Effector memory CD4-positive, alpha-beta T cell (primary cell): Measurements from ENCODE around the gene DCLK1.
"Not testable (repeated sequence)": the region's sequence is repeated elsewhere in the genome, so short reads cannot be mapped to it uniquely, and the experiment has no call there.

Source experiments
- DNase-seq, 3 donors: peaks; one replicate each; pipeline ENCODE4 v3.0.0-alpha.2; 2020
- H3K27ac ChIP-seq: 2 replicates; pipeline ENCODE4 v1.7.0; 2013; ENCODE audit warnings: mild to moderate bottlenecking, low read length, moderate library complexity; ENCODE audit not compliant: insufficient read depth, poor library complexity, severe bottlenecking
- H3K27me3 ChIP-seq: replicated peaks from 2 replicates; pipeline ENCODE4 v1.7.0; 2013; ENCODE audit warnings: mild to moderate bottlenecking, low read length; ENCODE audit not compliant: insufficient read depth, control insufficient read depth, poor library complexity, severe bottlenecking
- H3K36me3 ChIP-seq: 2 replicates; pipeline ENCODE4 v1.7.0; 2013; ENCODE audit warnings: mild to moderate bottlenecking, low read length, moderate library complexity; ENCODE audit not compliant: control insufficient read depth, insufficient read depth
- H3K4me1 ChIP-seq: 2 replicates; pipeline ENCODE4 v1.7.0; 2013; ENCODE audit warnings: low read length, mild to moderate bottlenecking; ENCODE audit not compliant: control insufficient read depth, insufficient read depth, poor library complexity, severe bottlenecking
- H3K4me3 ChIP-seq: 2 replicates; pipeline ENCODE4 v1.7.0; 2013; ENCODE audit warnings: low read length, low read depth, mild to moderate bottlenecking; ENCODE audit not compliant: insufficient read depth, poor library complexity, severe bottlenecking
- H3K9me3 ChIP-seq: 2 replicates; pipeline ENCODE4 v1.7.0; 2013; ENCODE audit warnings: mild to moderate bottlenecking, low read length, moderate library complexity; ENCODE audit not compliant: control insufficient read depth

The DCLK1 gene

DNA sequence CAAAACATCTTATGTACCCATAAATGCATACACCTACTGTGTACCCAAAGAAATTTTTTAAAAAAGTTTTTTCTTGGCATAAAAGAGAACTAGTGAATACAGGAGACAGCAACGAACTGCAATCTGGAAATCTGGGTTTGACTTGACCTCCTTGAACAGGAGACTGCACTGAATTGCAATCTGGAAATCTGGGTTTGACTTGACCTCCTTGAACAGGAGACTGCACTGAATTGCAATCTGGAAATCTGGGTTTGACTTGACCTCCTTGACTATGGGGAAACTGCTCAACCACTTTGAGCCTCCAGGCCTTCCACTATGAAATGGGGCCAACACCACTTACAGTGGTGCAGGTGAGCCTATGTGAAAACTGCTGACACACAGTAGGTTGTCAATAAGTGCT lies 147.5 kb downstream of the DCLK1 start:
- DNase-seq, H3K4me3 ChIP-seq, H3K4me1 ChIP-seq: not testable (repeated sequence)

DNA sequence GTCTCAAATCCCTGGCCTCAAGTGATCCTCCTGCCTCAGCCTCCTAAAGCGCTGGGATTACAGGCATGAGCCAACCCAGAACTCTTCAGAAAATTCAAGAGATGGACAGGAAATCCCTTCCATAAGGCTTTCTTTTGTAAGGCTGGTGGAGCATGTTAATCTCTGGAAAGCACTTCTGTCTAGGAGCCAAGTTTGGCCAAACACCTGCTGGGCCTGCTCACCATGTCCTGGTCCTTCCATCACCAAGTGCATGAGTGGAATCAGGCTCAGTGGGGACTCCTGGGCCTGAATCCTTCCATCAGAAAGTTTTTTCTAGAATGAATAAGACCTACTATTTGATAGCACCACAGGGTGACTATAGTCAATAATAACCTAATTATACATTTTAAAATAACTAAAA lies 148.0 kb downstream of the DCLK1 start:
- no peak for DNase-seq
- H3K4me1 ChIP-seq, result no peaks in the 10 kb centered on the region
- no peaks in the 10 kb centered on the region for H3K36me3 ChIP-seq
- H3K4me3 ChIP-seq, result no peak overlapping the region
- H3K27ac ChIP-seq, result no peak overlapping the region
- H3K9me3 ChIP-seq, result no peaks in the 10 kb centered on the region
- H3K27me3 ChIP-seq, result no peaks in the 10 kb centered on the region

More for the DNA sequence above, 147.5 kb downstream of the DCLK1 start:
- H3K27me3 ChIP-seq, H3K36me3 ChIP-seq, H3K27ac ChIP-seq, H3K9me3 ChIP-seq: not testable (repeated sequence)

- Histone ChIP-seq H3K27ac (no peak overlapping the region), H3K4me3 (no peak overlapping the region), H3K9me3 (no peaks in the 10 kb centered on the region), H3K27me3 (no peaks in the 10 kb centered on the region), H3K36me3 (no peaks in the 10 kb centered on the region), H3K4me1 (no peaks in the 10 kb centered on the region)
- DNase-seq, result no peak
Observed at GRCh38 chr13:35979361-35979951, 151.7 kb downstream of the DCLK1 start.

DNA sequence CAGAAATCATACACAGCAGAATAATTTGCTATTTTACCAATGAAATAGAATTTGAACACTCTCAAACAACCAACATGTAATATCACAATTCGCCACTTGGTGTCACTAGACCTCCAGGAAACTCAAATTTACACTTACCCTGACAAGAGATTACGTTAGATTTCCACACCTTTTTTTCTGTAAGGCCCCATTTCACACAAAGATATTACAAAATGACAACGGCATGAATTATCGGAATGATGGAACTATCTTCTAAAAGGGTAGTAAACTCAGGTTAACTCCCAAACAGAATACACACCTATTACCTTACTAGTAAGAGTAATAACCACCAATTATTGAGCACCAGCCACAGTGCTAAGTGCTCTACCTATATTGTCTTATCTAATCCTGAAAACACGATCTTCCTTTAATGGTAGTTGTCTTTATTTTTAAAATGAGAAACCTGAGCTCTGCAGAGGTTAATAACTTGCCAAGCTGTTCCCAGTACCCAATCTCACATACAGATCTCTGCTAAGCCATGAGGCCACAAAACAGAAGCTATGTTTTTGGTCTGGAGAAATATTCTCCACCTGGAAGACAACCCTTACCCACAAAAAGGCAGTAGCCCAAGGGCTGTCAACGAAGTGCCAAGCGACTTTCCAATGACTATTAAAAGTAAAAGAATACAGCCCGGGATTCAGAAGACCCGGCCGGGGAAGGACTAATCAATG lies 152.4 kb downstream of the DCLK1 start:
- no peaks in the 10 kb centered on the region for H3K36me3 ChIP-seq
- H3K4me3 ChIP-seq, result no peak overlapping the region
- no peaks in the 10 kb centered on the region for H3K27me3 ChIP-seq
- H3K27ac ChIP-seq, result no peak overlapping the region
- no peaks in the 10 kb centered on the region for H3K4me1 ChIP-seq
- no peaks in the 10 kb centered on the region for H3K9me3 ChIP-seq
- no peak for DNase-seq

GRCh38 chr13:35977060-35977459 lies 154.1 kb downstream of the DCLK1 start:
- no peak overlapping the region for H3K27ac ChIP-seq
- H3K4me1 ChIP-seq, result no peaks in the 10 kb centered on the region
- H3K27me3 ChIP-seq, result no peaks in the 10 kb centered on the region
- no peaks in the 10 kb centered on the region for H3K36me3 ChIP-seq
- H3K9me3 ChIP-seq, result no peaks in the 10 kb centered on the region
- no peak overlapping the region for H3K4me3 ChIP-seq
- no peak for DNase-seq

DNA sequence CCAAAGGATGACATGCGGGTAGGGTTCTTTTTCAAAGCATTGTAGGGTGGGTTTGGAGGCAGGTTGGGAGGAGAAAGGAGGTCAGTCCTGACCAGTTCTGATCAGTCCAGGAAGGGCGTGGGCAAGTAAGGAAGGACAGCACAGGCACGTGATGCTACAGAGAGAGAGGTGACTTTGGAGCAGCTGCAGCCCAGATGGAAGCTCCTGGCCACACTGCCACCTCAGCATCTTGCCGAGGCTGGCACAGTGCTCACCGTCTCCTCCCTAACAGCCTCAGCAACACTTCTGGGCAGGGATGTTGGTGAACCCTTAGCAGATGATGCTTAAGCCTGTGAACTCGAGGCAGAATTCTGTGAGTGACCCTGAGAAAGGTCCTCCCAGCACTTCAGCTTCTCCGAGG lies 155.1 kb downstream of the DCLK1 start:
- no peaks in the 10 kb centered on the region for H3K27me3 ChIP-seq
- no peaks in the 10 kb centered on the region for H3K4me1 ChIP-seq
- no peaks in the 10 kb centered on the region for H3K36me3 ChIP-seq
- H3K27ac ChIP-seq, result no peak overlapping the region
- no peaks in the 10 kb centered on the region for H3K9me3 ChIP-seq
- DNase-seq, result no peak
- H3K4me3 ChIP-seq, result no peak overlapping the region

- H3K4me1 ChIP-seq, H3K27me3 ChIP-seq, H3K9me3 ChIP-seq, H3K27ac ChIP-seq, H3K36me3 ChIP-seq, H3K4me3 ChIP-seq, DNase-seq: not testable (repeated sequence)
Observed at GRCh38 chr13:35966951-35967350, 164.2 kb downstream of the DCLK1 start.

GRCh38 chr13:35966024-35966423 lies 165.2 kb downstream of the DCLK1 start:
- Histone ChIP-seq H3K27me3 (no peaks in the 10 kb centered on the region), H3K4me1 (no peaks in the 10 kb centered on the region), H3K36me3 (no peaks in the 10 kb centered on the region), H3K27ac (no peak overlapping the region), H3K9me3 (no peaks in the 10 kb centered on the region), H3K4me3 (no peak overlapping the region)
- no peak for DNase-seq

DNA sequence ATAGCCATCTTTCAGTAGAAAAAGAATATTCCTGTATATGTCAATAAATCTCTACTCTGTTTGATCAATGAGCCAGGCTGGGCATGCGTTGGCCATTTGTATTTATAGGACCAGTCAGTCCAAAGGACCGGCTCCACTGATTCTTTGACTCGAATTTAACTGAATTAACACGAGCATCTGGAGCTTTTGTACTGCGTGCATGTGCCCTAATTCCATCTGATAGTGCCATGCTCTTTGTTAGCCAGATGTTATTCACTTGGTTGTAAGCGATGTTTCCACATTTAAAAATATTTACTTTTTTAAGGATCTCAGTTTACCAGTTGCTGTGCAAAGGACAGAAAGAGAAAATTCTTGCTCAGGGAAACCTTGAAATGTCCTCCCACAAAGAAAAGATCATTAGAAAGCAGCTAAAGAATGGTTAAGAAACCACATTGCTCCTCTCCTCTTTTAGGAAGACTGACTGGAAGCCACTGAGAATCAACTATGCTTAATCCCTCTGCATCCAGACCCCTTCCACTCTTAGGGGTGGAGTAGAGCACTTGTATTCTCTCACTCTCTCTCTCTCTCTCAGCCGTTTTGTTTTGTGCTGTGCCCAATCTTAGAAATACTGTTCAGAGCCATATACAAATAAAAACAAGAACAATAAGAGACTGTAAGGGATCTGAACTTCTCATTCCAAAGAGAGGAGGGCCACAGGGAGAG lies 165.8 kb downstream of the DCLK1 start:
- Histone ChIP-seq H3K9me3 (no peaks in the 10 kb centered on the region), H3K27ac (no peak overlapping the region), H3K36me3 (no peaks in the 10 kb centered on the region), H3K4me1 (no peaks in the 10 kb centered on the region), H3K27me3 (no peaks in the 10 kb centered on the region), H3K4me3 (no peak overlapping the region)
- no peak for DNase-seq

GRCh38 chr13:35964863-35965180 lies 166.4 kb downstream of the DCLK1 start:
- Histone ChIP-seq H3K9me3 (no peaks in the 10 kb centered on the region), H3K27ac (no peak overlapping the region), H3K27me3 (no peaks in the 10 kb centered on the region), H3K36me3 (no peaks in the 10 kb centered on the region), H3K4me3 (no peak overlapping the region), H3K4me1 (no peaks in the 10 kb centered on the region)
- no peak for DNase-seq
